ENCODE measurements around the gene GNAO1.

The GNAO1 gene

DNA sequence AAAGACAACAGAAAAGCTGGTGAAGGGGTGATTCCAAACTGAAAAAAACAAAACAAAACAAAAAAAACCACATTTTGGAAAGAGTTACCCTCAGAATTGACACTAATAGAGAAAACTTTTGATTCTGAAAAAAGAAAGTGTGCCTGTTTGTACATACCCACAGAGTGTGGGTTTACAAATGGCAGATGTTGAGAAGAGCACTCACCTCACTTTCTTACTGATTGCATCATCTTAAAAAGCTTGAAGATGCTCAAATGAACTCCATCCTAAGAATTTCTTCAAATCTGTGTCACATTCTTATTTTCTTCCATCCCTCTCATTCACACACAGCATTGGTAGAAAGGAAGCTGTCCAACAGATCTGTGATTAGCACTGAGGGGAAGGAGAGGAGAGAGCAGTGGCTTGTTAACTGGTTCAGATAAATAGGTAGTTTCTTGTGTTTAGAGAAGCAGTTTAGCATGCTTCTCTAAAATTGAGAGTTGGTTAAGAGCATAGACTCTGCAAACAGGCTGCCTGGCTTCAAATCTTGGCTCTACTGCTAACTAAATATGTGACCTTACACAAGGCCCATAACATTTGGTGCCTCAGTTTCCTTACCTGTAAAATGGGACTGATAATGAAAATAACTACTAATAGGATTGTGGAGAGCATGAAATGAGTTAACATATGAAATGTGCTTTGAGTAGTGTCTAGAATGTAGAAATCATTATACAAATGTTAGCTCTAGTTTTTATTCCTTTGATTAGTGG, 6.9 kb downstream of the GNAO1 start:
- DNase-seq (ENCODE audit: low spot score): no peak

DNA sequence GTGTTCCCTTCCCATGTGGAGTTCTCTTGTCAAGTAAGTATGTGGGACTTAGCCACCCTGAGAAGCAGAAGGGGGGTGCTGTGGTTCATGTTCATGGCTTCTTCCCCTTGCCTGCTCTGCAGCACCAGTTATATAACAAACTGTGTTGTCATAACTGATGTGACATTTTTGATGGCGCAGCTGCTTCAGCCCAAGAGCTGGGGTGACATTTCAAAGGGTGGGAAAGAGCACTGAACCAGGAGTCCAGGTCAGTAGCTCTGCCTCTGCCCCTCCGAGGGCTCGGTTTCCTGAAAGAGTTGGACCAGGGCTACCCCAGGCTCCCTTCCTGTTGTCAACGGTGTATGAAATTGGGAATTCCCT, 7.4 kb downstream of the GNAO1 start:
- DNase-seq (ENCODE audit: low spot score): no peak

DNA sequence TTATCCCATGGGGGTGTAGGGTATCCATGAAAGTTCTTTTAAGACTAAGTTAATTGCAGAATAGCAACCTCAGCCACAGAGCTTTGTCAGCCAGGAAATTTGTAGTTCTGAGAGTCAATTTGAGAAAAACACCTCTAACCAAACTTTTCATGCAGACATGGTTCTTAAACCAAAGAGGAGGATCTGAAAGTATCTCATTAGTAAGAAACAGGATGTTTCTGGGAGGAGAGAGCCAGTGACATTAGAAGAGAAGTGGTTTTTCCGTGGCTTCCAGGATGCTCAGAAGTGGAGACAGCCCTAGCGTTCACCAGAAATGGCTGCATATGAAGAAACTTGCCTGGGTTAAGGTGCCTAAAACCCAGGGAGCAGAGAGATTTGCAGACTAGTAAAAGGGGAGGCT, 7.9 kb downstream of the GNAO1 start:
- no peak for DNase-seq (ENCODE audit: low spot score)

DNA sequence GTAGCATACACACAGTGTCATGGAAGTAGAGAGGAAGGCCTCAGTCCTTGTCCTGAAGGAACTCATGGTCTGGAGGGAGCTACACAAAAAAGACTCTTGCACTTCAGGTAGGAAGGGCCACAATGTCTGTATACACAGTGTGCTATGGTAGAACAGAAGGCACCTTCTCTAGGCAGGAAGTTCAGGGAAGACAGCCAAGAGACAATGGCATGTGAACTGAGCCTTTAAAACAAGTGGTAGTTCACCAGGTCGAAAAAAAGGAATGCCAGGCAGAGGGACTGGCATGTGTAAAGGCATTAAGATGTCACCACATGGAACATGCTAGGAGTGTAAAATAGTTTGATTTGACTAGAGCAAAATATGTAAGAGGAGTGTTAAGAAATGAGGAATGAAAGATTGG, 9.7 kb downstream of the GNAO1 start:
- no peak for DNase-seq (ENCODE audit: low spot score)

- DNase-seq (ENCODE audit: low spot score): no peak
These were observed 10.7 kb downstream of the GNAO1 start for GRCh38 chr16:56202036-56202435.

GRCh38 chr16:56203052-56203451, 11.8 kb downstream of the GNAO1 start:
- DNase-seq (ENCODE audit: low spot score): no peak

GRCh38 chr16:56204816-56205215, 13.5 kb downstream of the GNAO1 start:
- DNase-seq (ENCODE audit: low spot score): no peak

- DNase-seq (ENCODE audit: low spot score): no peak
These were observed 15.7 kb downstream of the GNAO1 start for GRCh38 chr16:56206951-56207350.

GRCh38 chr16:56207421-56207820, 16.1 kb downstream of the GNAO1 start:
- DNase-seq (ENCODE audit: low spot score): no peak

GRCh38 chr16:56211435-56211981, 20.2 kb downstream of the GNAO1 start:
- no peak for DNase-seq (ENCODE audit: low spot score)

DNA sequence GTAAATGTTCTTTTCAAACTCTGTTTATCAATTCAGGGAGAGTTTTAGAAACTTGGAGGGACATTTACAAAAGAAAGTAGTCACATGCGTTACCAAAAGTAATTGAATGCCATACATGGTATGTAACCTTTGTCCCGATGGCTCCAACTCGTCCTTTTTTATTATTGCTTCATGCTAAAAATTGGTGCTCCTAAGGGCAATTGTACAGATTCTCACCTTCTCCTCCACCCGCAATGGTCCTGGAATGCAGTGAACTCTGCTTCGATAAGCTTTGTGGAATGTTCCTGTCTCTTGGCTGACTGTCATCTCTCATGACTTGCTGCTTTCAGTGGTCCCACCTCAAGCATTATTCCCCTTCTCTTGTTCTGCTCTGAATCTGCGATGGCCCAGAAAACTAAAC, 20.9 kb downstream of the GNAO1 start:
- DNase-seq (ENCODE audit: low spot score): no peak

- no peak for DNase-seq (ENCODE audit: low spot score)
These were observed 30.7 kb downstream of the GNAO1 start for GRCh38 chr16:56221995-56222394.

DNA sequence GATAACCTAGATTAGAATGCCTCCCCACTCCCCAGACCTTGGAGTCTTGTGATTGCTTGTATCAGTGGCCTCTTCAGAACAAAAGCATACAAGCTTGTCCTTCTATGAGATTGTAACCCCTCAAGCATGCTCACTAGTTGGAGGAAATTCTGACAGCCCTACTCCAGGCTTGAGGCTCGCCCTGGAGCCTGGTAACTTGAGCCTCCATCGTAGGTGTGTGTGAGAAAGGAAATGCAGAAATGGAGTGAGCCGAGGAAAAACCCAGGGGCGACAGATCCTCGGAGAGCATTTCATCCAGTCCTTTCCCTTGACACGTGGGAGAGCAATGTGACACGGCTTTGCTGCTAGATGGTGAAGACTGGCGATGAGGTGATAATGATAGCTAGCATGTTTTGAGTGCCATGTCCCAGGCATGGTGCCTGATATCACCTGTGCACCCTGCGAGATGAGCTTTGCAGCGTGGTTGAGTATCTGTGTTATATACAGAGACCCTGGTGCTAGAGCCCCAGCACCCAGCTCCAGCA, 31.2 kb downstream of the GNAO1 start:
- DNase-seq (ENCODE audit: low spot score): no peak

- DNase-seq (ENCODE audit: low spot score): no peak
These were observed 33.9 kb downstream of the GNAO1 start for GRCh38 chr16:56225017-56225742.

GRCh38 chr16:56226187-56226586, 34.9 kb downstream of the GNAO1 start:
- DNase-seq (ENCODE audit: low spot score): no peak

DNA sequence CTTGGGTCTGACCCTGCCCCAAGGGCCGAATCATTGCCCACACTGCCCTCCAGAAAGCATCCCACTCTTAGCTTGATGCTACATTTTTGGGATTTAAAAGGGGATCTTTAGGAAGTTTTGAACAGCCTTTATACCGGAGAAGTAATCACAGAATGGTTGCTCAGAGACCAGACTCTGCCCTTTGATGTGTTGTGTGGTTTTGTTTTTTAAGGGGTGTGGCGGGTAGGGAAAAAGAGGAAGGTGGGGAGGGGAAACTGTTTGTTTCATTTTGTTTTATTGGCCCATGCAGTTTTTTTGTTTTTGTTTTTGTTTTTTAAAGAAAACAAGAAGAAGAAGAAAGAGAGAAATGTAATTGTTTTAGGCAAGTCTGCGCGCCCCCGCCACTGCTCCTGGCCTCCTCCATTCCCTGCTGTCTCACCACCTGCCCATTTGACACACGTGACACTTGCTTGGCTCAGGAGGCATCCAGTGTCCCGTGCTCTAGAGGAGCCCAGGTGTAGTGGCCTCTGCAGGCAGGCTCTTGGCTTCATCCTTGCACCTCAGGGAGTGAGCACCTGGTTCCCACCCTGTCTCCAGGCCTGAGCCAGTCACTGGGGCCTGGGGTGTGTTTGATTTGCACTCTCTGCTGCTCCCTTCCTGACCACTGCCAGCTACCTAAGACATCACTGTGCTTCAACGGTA, 35.7 kb downstream of the GNAO1 start:
- DNase-seq (ENCODE audit: low spot score): no peak

DNA sequence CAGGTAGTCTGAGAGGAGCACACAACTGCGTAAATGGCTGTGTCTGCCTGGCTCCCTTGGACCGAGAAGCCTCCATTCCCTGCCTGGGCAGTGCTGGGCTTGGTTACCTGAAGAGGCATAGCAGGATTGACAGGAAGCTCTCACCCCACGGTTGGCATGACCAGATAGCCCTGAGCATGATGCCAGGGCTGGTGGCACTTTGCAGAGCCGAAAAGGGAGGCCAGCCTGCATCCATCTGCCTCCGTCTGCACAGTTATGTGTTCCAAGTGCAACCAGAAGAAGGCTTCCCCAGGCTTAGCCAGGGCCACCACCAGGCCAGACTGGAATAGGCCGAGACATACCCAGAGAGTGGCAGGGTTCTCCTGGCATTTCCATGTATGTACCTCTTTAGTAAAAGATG, 36.6 kb downstream of the GNAO1 start:
- DNase-seq (ENCODE audit: low spot score): no peak

- DNase-seq (ENCODE audit: low spot score): no peak
These were observed 37.2 kb downstream of the GNAO1 start for GRCh38 chr16:56228476-56228875.

- DNase-seq (ENCODE audit: low spot score): no peak
These were observed 42.7 kb downstream of the GNAO1 start for GRCh38 chr16:56233795-56234566.

GRCh38 chr16:56234737-56235136, 43.4 kb downstream of the GNAO1 start:
- no peak for DNase-seq (ENCODE audit: low spot score)

DNA sequence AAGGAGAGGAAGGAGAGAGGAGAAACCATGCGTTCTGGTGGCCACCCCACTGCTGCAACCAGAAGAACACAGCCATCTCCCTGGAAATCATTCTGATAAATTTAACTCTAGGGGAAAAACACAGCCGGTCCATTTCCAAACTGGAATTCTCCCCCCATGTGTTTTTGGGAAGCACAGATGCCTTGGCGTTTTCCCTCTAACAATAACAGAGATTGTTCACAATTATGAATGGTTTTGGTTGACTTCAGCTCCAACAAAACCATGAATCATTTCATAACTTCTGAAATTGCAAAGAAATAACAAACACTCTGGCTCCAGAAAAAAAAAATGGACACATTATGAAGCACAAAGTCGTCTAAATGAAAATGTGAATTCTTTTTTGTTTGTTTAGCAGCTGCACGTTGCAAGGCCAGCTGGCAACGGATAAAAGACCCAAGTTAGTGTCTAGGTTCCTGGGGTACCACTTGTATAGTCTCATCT, 46.2 kb downstream of the GNAO1 start:
- no peak for DNase-seq (ENCODE audit: low spot score)

GRCh38 chr16:56238188-56238587, 46.9 kb downstream of the GNAO1 start:
- DNase-seq (ENCODE audit: low spot score): no peak
